ENCODE results near the gene ANKRD42.

ANKRD42 gene

DNA sequence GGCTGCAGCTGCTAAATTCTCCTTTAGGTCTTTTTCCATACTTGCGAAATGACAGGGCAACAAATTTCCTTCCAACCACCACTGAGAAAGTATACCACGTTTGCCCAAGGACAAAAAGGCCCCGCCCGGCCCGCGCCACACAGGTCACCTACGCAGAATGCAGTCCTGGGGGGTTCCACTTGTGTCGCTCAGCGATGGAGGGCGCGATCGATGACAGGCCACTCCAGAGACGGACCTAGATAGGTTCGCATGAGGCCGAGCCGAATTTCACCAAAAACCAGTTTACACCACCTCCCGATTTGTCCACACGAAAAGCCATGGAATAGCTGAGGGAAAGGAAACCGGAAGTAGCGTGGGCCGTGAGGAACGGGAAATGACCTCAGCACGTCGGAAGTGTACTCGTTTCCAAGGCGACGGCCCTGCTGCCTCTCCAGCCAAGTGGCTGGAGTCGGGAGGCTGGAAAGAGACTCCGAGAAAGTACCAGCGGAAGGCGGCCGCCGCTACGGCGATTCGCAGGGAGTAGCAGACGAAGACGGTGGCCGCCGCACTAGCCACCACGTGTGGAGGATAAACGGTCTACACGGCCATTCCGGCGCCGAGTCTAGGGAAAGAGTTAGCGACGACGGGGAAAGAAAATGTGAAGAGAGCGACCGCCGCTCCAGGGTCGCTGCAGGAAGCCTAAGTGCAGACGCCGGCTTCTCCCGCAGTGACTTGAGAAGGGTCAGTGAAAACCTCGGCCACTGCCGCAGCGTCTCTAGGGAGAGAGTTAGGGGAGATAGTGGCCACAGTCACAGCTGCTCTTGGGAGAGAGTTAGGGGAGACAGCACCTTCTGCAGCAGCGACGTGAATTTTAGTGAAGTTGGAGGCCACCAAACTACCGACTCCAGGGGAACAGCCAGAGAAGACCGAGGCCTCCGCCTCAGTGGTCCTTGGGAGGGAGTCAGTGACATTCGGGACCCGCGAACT is at the start of gene ANKRD42:
TSS of gene ANKRD42 (plus strand) at position 398 of the 966 bp plus-strand sequence. CDS start 959 bp downstream, outside the sequence.
- peak; percentile 91 for DNase-seq

- DNase-seq, result no peak
Measured at GRCh38 chr11:83147895-83148294, 45.6 kb upstream of the ANKRD42 start.

DNA sequence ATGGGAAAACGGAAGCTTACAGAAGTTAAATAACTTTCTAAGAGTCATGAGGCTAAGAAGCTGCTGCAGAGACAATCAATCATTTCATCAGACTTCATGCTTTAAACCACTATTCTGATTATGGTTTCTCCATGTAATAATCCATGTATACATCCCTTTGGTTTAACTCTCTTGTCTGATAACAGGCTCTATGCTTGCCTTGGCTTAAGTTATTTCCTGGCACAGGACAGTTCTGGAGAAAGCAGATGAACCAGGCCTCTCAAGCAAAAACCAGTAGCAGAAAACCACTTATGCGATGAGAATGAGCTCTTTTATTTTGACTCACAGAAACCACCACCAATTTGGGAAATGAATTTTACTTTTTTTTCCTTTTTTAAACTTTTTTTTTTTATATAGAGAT is 43.1 kb upstream of the ANKRD42 start:
- no peak for DNase-seq

DNA sequence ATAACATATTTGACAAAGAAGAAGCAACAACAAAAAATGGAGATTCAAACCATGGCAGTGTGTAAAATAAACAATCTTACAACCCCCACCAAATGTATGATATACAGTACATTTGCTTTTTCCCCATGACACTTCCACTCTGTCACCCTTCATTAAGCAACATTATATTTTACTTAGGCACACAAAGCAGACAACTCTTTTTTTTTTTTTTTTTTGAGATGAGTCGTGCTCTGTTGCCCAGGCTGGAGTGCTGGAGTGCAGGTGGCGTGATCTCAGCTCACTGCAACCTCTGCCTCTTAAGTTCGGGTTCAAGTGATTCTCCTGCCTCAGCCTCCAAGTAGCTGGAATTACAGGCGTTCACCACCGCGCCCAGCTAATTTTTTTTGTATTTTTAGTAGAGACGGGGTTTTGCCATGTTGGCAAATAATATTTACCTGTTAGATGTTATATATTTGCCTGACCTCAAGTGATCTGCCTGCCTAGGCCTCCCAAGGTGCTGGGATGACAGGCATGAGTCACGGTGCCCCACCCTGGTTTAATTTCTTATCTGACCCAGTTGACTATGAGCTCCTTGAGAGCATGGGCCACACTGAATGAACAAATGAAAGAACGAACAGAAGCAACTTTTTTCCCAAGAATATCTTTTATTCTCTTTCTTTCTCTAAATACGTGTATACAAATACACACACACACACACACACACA is 42.1 kb upstream of the ANKRD42 start:
- DNase-seq, result no peak

GRCh38 chr11:83152264-83152663 is 41.2 kb upstream of the ANKRD42 start:
- no peak for DNase-seq

- DNase-seq, result no peak
Measured at GRCh38 chr11:83153764-83154163, 39.7 kb upstream of the ANKRD42 start.

DNA sequence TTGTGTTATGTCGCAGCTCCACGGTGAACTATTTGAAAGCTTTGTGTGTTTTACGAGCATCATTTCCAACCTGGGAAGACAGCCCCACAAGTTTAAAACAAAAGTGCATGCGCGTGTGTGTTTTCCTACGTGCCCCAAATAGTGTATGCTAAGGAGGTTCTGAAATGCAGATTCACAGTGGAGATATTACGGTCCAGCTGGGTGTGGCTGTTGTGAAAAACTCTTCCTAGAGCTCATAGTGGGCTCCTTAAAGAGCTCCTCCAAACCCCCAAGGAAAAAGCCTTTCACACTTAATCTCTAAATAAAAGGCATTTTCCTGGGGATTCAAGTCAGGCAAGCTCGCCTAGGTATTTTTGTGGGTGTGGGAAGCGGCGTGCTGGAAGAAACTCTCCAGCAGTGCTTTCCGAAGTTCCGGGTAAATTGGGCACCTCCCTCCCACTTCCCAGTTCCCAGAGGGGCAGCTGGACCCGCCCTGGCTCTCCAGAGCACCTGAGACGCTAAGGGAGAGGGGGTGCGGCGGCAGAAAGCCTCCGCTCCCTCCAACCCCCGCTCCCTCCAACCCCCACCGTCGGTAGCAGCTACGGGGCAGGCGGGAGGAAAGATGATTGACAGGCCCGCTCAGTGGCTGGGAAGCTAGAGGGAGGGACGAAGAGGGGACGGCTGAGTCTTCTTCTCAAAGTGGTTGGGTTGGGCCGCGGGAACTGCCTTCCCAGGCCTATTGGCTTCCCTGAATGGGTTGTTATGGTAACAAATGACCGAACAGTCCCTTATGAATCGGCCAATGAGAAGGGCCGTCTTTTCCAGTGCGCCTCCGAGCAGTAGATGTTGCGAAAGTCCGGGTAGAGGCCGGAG is 37.1 kb upstream of the ANKRD42 start:
- peak; percentile 98 for DNase-seq

DNA sequence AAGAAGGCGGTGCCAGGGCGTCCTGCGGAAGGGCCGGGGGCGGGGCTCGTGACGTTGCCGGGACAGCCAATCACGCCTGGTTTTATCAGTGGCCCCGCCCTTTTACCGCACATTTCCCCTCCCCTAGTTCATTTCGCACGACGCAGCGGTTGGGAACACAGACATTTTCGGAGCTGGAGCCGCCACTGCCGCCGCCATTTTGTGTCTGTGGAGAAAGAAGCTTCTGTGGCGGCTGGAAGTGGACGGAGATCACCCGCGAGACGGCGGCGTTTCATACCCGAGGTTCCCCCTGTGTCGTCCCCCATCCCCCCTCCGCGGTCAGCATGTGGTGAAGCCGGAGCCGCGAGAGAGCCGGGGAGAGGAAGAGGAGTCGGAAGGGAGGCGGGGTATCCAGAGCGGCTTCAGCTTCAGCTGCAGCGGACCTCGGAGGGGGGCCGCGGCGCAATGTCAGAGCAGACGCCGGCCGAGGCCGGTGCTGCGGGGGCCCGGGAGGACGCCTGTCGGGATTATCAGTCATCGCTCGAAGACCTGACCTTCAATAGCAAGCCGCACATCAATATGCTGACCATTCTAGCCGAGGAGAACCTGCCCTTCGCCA is 36.4 kb upstream of the ANKRD42 start, which contains the start of gene PCF11:
TSS of gene PCF11 (plus strand) at position 136 of the 598 bp plus-strand sequence. CDS start at position 445, 309 bp downstream.
- DNase-seq, result no peak

DNA sequence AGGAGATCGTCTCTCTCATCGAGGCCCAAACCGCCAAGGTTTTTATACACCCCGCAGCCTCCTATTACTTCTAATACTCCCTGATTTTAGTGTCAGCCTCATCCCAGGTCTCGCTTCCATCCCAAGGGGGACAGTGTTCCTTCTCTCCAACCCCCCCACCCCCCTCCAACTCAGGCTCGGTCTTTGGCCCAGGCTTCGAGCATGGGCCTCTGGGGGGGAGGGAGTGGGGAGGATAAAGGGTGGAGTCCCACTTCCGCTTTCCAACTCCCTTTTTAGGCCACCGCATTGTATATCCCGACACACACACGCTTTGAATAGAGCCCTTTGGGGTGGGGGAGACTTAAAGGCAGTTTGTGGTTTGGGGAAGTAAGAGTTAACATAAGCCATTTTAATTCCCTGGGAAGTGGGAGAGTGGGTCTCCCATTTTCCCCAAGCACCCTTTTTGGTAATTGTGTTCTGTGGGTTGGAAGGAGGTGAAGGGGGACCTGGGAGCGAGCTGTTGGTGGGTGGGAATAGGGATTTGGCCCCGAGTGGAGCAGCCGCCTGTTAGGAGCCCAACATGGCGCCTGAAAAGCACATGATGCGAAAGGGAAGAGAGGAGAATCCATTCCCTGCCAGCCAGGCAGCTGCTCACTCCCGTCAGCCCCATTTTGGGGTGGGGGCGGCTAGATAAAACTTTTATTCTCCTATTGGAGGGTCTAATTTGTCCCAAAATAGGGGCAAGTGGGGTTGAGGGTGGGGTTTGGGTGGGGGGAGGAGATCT is 35.7 kb upstream of the ANKRD42 start:
- DNase-seq, result peak; percentile 66

GRCh38 chr11:83158357-83158786 is 35.1 kb upstream of the ANKRD42 start:
- no peak for DNase-seq

- DNase-seq, result no peak
Measured at GRCh38 chr11:83158965-83159901, 34.3 kb upstream of the ANKRD42 start.

DNA sequence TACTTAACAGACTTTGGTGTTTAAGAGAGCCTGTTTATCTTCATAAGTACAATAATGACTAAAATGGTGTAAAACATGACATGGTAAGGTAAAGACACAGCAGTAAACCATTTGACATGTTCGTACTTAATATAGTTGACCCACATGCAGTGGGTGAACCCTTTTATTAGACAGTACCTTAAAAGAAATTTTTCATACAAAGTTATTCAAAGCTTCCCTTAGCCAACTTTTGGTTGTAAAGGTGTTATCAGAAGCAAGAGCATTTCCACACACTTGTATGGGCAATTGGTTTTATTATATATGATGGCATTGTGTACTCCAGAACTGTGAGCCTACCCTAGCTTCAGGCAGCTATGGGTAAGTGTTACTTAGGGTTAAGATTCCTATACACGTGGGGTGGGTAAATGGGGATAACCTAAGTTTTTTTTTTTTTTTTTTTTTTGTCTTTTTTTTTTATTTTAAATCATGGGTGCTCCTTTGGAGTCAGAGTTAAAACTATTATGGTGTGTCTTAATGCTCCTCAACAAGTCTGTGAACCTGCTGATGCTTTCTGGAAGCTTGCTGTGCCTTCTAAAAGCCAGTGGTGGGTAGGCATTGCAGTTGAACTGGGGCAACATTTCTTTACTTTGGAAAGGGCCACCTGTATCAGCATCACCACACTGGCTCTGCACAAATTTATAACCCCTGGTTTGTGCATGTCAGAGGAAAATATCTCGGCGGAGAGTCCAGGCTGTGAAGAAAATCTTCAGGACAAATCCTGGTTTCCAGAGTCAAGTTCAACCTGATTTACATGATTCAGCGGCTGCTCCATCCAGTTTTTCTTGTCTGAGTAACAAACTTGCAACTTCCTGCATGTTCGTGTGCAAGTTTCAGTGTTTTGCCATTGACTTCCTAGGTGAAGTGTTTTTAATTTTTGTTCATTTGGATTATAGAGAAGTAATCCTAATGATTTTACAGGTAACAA is 33.3 kb upstream of the ANKRD42 start:
- DNase-seq, result no peak

DNA sequence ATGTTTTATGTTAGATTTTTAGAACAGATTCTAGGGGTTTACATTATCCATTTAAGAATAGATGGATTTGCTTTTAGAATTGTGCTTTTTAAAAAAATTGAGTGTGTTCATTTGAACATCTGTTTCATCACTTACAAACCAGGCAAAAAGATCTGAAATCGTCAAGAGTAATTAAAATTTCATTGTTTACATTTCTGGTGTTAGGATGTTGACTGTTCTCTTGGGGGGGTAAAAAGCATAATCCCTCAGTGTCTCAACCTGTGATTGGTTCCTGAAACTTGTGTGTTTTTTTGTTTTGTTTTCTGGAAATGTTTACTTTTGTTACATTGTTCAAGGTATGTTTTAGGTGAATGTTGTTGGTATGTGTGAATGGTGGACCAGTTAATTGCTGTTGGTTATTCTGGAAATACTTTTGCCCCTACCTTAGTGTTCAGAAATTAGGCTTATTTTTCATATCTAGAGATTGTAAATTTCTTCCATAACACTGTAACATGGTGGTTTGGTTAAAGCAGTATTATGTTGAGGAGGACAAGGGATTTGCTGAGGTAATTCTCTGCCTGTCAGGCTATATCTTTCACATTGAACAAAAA is 31.8 kb upstream of the ANKRD42 start:
- no peak for DNase-seq

GRCh38 chr11:83162377-83162776 is 31.1 kb upstream of the ANKRD42 start:
- DNase-seq, result no peak

GRCh38 chr11:83166193-83166866 is 27.2 kb upstream of the ANKRD42 start:
- no peak for DNase-seq

GRCh38 chr11:83168756-83169155 is 24.8 kb upstream of the ANKRD42 start:
- DNase-seq, result no peak

GRCh38 chr11:83170865-83171264 is 22.6 kb upstream of the ANKRD42 start:
- DNase-seq, result no peak

DNA sequence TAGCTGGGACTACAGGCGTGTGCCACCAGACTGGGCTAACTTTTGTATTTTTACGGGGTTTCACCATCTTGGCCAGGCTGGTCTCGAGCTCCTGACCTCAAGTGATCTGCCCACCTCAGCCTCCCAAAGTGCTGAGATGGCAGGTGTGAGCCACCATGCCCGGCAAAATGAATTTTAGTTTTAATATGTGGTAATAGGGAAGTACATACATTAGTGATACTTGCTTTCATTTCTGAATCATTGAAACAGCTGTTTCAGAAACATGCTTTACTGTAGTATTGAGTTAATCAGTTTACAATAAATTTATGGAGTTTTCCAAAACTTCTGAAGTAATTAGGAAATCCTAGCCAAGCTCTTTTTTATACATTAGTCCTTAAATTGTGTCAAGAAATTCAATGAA is 21.0 kb upstream of the ANKRD42 start:
- no peak for DNase-seq
